OCI-LY3 (cell line): Measurements from ENCODE around the gene NCAM2.
"Not testable (repeated sequence)": the region's sequence is repeated elsewhere in the genome, so short reads cannot be mapped to it uniquely, and the experiment has no call there.

Experiments
- H2AFZ ChIP-seq: fragments of 200-600, 300-600 bp; shearing (Covaris generic); 2 replicates; pipeline ENCODE4 v1.6.0; 2014; ENCODE audit warnings: antibody characterized with exemption, low read depth, low read length
- H3K27ac ChIP-seq: fragments of 200-600, 300-600 bp; sonication (generic); 2 replicates; pipeline ENCODE4 v1.5.1; 2014; ENCODE audit warnings: mild to moderate bottlenecking, low read length, moderate library complexity, mixed read lengths
- H3K27me3 ChIP-seq: fragments of 200-600, 300-600 bp; sonication (generic); 2 replicates; pipeline ENCODE4 v1.6.1; 2014; ENCODE audit warnings: low read depth, low read length, mixed read lengths
- H3K36me3 ChIP-seq: fragments of 200-600, 300-600 bp; sonication (generic); replicated peaks from 2 replicates; pipeline ENCODE3; 2014; ENCODE audit warnings: low read depth, low read length, mixed read lengths
- H3K4me1 ChIP-seq: fragments of 300-600, 200-600 bp; sonication (generic); 2 replicates; pipeline ENCODE4 v1.6.1; 2014; ENCODE audit warnings: low read length, mixed read lengths
- H3K4me2 ChIP-seq: fragments of 200-600, 300-600 bp; sonication (generic); 2 replicates; pipeline ENCODE4 v1.6.1; 2014; ENCODE audit warnings: low read length, mixed read lengths
- H3K4me3 ChIP-seq: fragments of 300-600, 200-600 bp; sonication (generic); 2 replicates; pipeline ENCODE4 v1.5.1; 2014; ENCODE audit warnings: antibody characterized with exemption, mild to moderate bottlenecking, low read length, moderate library complexity
- H3K79me2 ChIP-seq: fragments of 300-600, 200-600 bp; shearing (Covaris generic); 2 replicates; pipeline ENCODE4 v1.6.1; 2014; ENCODE audit warnings: mild to moderate bottlenecking, low read length, mixed read lengths
- H3K9ac ChIP-seq: fragments of 300-600, 200-600 bp; shearing (Covaris generic); 2 replicates; pipeline ENCODE4 v1.6.0; 2014; ENCODE audit warnings: mild to moderate bottlenecking, low read length, moderate library complexity
- H3K9me3 ChIP-seq: fragments of 200-600, 300-600 bp; shearing (Covaris generic); 2 replicates; pipeline ENCODE4 v1.6.1; 2014; ENCODE audit warnings: low read length, mixed read lengths; ENCODE audit not compliant: insufficient read depth
- H4K20me1 ChIP-seq: fragments of 200-600, 300-600 bp; sonication (generic); 2 replicates; pipeline ENCODE4 v1.6.1; 2016; ENCODE audit warnings: low read length, mixed read lengths; ENCODE audit not compliant: insufficient read depth
- CTCF ChIP-seq: fragments of 200-600, 300-600 bp; sonication (generic); IDR thresholded peaks from 2 replicates; pipeline ENCODE4 v1.5.1; 2014; ENCODE audit warnings: antibody characterized with exemption, low read length, low read depth
- EZH2phosphoT487 ChIP-seq: fragments of 200-600 bp; shearing (Covaris generic); IDR thresholded peaks from 2 replicates; pipeline ENCODE4 v1.6.1; 2018; ENCODE audit warnings: antibody characterized with exemption, mixed run types, low read depth

NCAM2 gene

GRCh38 chr21:21146587-21147373 is 148.6 kb downstream of the NCAM2 start:
- Histone ChIP-seq H3K4me1 (no peaks in the 10 kb centered on the region), H3K9me3 (no peaks in the 10 kb centered on the region), H2AFZ (no peak overlapping the region), H3K4me2 (no peak overlapping the region), H3K79me2 (no peaks in the 10 kb centered on the region), H3K36me3 (no peaks in the 10 kb centered on the region), H3K27ac (no peak overlapping the region), H3K27me3 (no peaks in the 10 kb centered on the region), H4K20me1 (no peaks in the 10 kb centered on the region), H3K9ac (no peak overlapping the region), H3K4me3 (no peak overlapping the region)
- TF ChIP-seq EZH2phosphoT487 (no peak), CTCF (no peak)

- H3K4me1 ChIP-seq: no peaks in the 10 kb centered on the region
- no peak overlapping the region for H3K4me2 ChIP-seq
- H3K36me3 ChIP-seq: no peaks in the 10 kb centered on the region
- no peaks in the 10 kb centered on the region for H3K27me3 ChIP-seq
- no peaks in the 10 kb centered on the region for H3K79me2 ChIP-seq
- no peak overlapping the region for H3K27ac ChIP-seq
- H3K9me3 ChIP-seq: no peaks in the 10 kb centered on the region
- no peak overlapping the region for H3K4me3 ChIP-seq
- H3K9ac ChIP-seq: no peak overlapping the region
- no peak for TF ChIP-seq EZH2phosphoT487
- H4K20me1 ChIP-seq: no peaks in the 10 kb centered on the region
- no peak overlapping the region for H2AFZ ChIP-seq
Observed at GRCh38 chr21:21147374-21147745, 149.2 kb downstream of the NCAM2 start.

- Histone ChIP-seq H3K79me2 (no peaks in the 10 kb centered on the region), H3K9me3 (no peaks in the 10 kb centered on the region), H3K4me3 (no peak overlapping the region), H3K36me3 (no peaks in the 10 kb centered on the region), H3K4me1 (no peaks in the 10 kb centered on the region), H3K9ac (no peak overlapping the region), H3K27ac (no peak overlapping the region), H3K27me3 (no peaks in the 10 kb centered on the region), H4K20me1 (no peaks in the 10 kb centered on the region), H2AFZ (no peak overlapping the region), H3K4me2 (no peak overlapping the region)
- TF ChIP-seq CTCF (no peak), EZH2phosphoT487 (no peak)
Observed at GRCh38 chr21:21148009-21148408, 149.8 kb downstream of the NCAM2 start.

- Histone ChIP-seq H3K9me3 (no peaks in the 10 kb centered on the region), H2AFZ (no peak overlapping the region), H3K4me2 (no peak overlapping the region), H3K27me3 (no peaks in the 10 kb centered on the region), H3K79me2 (no peaks in the 10 kb centered on the region), H3K4me1 (no peaks in the 10 kb centered on the region), H4K20me1 (no peaks in the 10 kb centered on the region), H3K36me3 (no peaks in the 10 kb centered on the region), H3K27ac (no peak overlapping the region), H3K4me3 (no peak overlapping the region), H3K9ac (no peak overlapping the region)
- TF ChIP-seq EZH2phosphoT487 (no peak), CTCF (no peak)
Observed at GRCh38 chr21:21148514-21148913, 150.3 kb downstream of the NCAM2 start.

DNA sequence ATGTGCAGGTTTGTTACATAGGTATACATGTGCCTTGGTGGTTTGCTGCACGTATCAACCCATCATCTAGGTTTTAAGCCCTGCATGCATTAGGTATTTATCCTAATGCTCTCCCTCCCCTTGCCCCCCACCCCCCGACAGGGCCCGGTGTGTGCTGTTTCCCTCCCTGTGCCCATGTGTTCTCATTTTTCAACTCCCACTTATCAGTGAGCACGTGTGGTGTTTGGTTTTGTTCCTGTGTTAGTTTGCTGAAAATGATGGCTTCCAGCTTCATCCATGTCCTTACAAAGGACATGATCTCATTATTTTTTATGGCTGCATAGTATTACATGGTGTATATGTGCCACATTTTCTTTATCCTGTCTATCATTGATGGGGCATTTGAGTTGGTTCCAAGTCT is 151.2 kb downstream of the NCAM2 start:
- H3K27me3 ChIP-seq, H3K27ac ChIP-seq, H3K79me2 ChIP-seq, H3K4me1 ChIP-seq, H3K4me3 ChIP-seq, H3K9me3 ChIP-seq, H4K20me1 ChIP-seq, H2AFZ ChIP-seq, H3K9ac ChIP-seq, H3K36me3 ChIP-seq, H3K4me2 ChIP-seq: not testable (repeated sequence)
